22Rv1 (cell line): ENCODE data around the gene RSPH1.

Experiments
- ZFX ChIP-seq: fragments of 450-650 bp; IDR thresholded peaks from 2 replicates; pipeline ENCODE4 v1.6.1; 2017; ENCODE audit warnings: antibody characterized with exemption, borderline replicate concordance
- TF ChIP-seq, protein P1 (sequence below): fragments of 450-650 bp; IDR thresholded peaks from 2 replicates; pipeline ENCODE4 v1.5.1; 2017; ENCODE audit warnings: mild to moderate bottlenecking

GRCh38 chr21:42522771-42523170, 26.7 kb upstream of the RSPH1 start:
- TF ChIP-seq, protein P1, sequence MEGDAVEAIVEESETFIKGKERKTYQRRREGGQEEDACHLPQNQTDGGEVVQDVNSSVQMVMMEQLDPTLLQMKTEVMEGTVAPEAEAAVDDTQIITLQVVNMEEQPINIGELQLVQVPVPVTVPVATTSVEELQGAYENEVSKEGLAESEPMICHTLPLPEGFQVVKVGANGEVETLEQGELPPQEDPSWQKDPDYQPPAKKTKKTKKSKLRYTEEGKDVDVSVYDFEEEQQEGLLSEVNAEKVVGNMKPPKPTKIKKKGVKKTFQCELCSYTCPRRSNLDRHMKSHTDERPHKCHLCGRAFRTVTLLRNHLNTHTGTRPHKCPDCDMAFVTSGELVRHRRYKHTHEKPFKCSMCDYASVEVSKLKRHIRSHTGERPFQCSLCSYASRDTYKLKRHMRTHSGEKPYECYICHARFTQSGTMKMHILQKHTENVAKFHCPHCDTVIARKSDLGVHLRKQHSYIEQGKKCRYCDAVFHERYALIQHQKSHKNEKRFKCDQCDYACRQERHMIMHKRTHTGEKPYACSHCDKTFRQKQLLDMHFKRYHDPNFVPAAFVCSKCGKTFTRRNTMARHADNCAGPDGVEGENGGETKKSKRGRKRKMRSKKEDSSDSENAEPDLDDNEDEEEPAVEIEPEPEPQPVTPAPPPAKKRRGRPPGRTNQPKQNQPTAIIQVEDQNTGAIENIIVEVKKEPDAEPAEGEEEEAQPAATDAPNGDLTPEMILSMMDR, result no peak
- TF ChIP-seq ZFX, result no peak
